Keratinocyte (primary cell): ENCODE results near the gene ACP2. TPM values are rescaled to one million over a fixed set of nuclear protein-coding genes. Genes with fewer than 3 reads are reported as not detected.

Source experiments
- DNase-seq: peaks from one replicate; pipeline ENCODE4 v3.0.0-alpha.2; 2011; ENCODE audit warnings: low read depth, missing footprints, low spot score
- FAIRE-seq: peaks from 2 replicates; lab custom pipeline; 2011; peaks lifted over from hg19 to GRCh38; lab: Jason Lieb, UNC
- H2AFZ ChIP-seq: 2 replicates; pipeline ENCODE4 v1.6.0; 2012; ENCODE audit warnings: low read length, control low read depth, inconsistent platforms; ENCODE audit not compliant: control insufficient read depth
- H3K27ac ChIP-seq: 2 replicates; pipeline ENCODE4 v1.5.1; 2011; ENCODE audit warnings: low read length; ENCODE audit not compliant: control insufficient read depth, insufficient read depth
- H3K27me3 ChIP-seq: 3 replicates; pipeline ENCODE4 v1.6.0; 2011; ENCODE audit warnings: low read length; ENCODE audit not compliant: control insufficient read depth, insufficient read depth; ENCODE audit errors: extremely low read depth
- H3K36me3 ChIP-seq, 2 experiments: 2 replicates in 1 of 2; 3 replicates in 1 of 2; pipeline ENCODE4 v1.5.1; 2011; ENCODE audit warnings: low read length in 2 of 2, mild to moderate bottlenecking in 1 of 2; ENCODE audit not compliant: control insufficient read depth in 2 of 2, insufficient read depth in 2 of 2; ENCODE audit errors: extremely low read depth in 1 of 2
- H3K4me1 ChIP-seq: 3 replicates; pipeline ENCODE4 v1.5.1; 2011; ENCODE audit warnings: low read length; ENCODE audit not compliant: control insufficient read depth, insufficient read depth; ENCODE audit errors: extremely low read depth
- H3K4me2 ChIP-seq: 3 replicates; pipeline ENCODE4 v1.6.0; 2011; ENCODE audit warnings: low read depth, low read length; ENCODE audit not compliant: control insufficient read depth, insufficient read depth; ENCODE audit errors: extremely low read depth
- H3K4me3 ChIP-seq, 3 experiments: fragments of 200-600 bp in 1 of 3; sonication (generic) in 1 of 3; 2 replicates in 2 of 3; 3 replicates in 1 of 3; pipeline ENCODE4 v1.5.1; 2011 to 2016; ENCODE audit warnings: low read length in 3 of 3, mild to moderate bottlenecking in 3 of 3, control low read depth in 2 of 3, inconsistent platforms in 1 of 3, low read depth in 1 of 3, mixed read lengths in 1 of 3, mixed run types in 1 of 3, moderate library complexity in 1 of 3; ENCODE audit not compliant: control insufficient read depth in 2 of 3, insufficient read depth in 2 of 3; ENCODE audit errors: extremely low read depth in 1 of 3
- H3K79me2 ChIP-seq: 2 replicates; pipeline ENCODE4 v1.6.0; 2012; ENCODE audit warnings: low read length; ENCODE audit not compliant: control insufficient read depth, insufficient read depth
- H3K9ac ChIP-seq: 3 replicates; pipeline ENCODE4 v1.6.0; 2011; ENCODE audit warnings: low read length; ENCODE audit not compliant: control insufficient read depth, insufficient read depth; ENCODE audit errors: extremely low read depth
- H3K9me1 ChIP-seq: 3 replicates; pipeline ENCODE4 v1.6.0; 2011; ENCODE audit warnings: low read length; ENCODE audit not compliant: control insufficient read depth, insufficient read depth; ENCODE audit errors: extremely low read depth
- H3K9me3 ChIP-seq: 2 replicates; pipeline ENCODE4 v1.5.1; 2012; ENCODE audit warnings: low read depth, low read length; ENCODE audit not compliant: control insufficient read depth
- H4K20me1 ChIP-seq: 3 replicates; pipeline ENCODE4 v1.6.0; 2011; ENCODE audit warnings: low read length; ENCODE audit not compliant: control insufficient read depth, insufficient read depth; ENCODE audit errors: extremely low read depth
- EZH2 ChIP-seq: IDR thresholded peaks from one replicate; pipeline ENCODE4 v1.6.1; 2012; ENCODE audit warnings: inconsistent platforms, mild to moderate bottlenecking, low read length, moderate library complexity
- dilution Hi-C: fragments of 300-500 bp; cut with MboI; formaldehyde crosslinking; loops from one replicate; pipeline ENCODE4 v1.7.0; 2020; ENCODE audit warnings: low sequenced_read_pairs; ENCODE audit not compliant: extremely low pct_ligation_motif_present
- polyA plus RNA-seq, 5 experiments: library from polyadenylated mRNA; depleted of rRNA in 3 of 5; stranded (reverse) in 3 of 5; stranded (forward) in 1 of 5; unstranded in 1 of 5; fragments of >200 nt; gene quantifications; 1 replicate in 1 of 5; 2 replicates in 3 of 5; 3 replicates in 1 of 5; pipeline versions ENCODE4 v1.2.1 to v1.2.3, GENCODE V29; 2011 to 2012; ENCODE audit warnings: missing spikeins in 2 of 5, low read depth in 1 of 5, low replicate concordance in 1 of 5
- TF ChIP-seq, protein P1 (sequence below), 3 experiments: IDR thresholded peaks in 1 of 3; conservative IDR thresholded peaks in 1 of 3; optimal IDR thresholded peaks in 1 of 3; 2 replicates in 2 of 3; 3 replicates in 1 of 3; pipeline versions ENCODE3 to v1.5.1; 2011; ENCODE audit warnings: low read length in 3 of 3, mild to moderate bottlenecking in 3 of 3, moderate library complexity in 2 of 3, control low read depth in 1 of 3, inconsistent platforms in 1 of 3; ENCODE audit not compliant: insufficient read depth in 2 of 3; ENCODE audit errors: extremely low read depth in 1 of 3

ACP2 gene
- polyA plus RNA-seq, 1 donor (not counting 4 experiments of a cell fraction or from before 2014, with no cell fraction given): 11.5 TPM

DNA sequence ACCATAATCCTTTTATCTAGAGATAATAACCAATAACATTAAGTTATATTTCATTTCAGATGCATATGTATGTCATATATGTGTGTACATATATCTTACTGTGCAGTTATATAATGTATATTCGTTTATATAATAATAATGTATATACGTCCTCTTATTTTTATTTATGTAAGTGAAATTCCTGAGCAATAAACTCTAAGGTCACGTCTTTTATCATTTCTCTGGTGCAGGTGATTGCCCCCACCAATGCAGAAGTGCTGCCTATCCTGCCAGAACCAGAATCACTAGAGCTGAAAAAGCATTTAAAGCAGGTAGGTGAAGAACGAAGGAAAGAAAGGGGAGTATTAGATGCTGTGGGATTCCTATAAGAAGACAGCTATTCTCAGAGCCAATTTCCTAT, 30.2 kb upstream of the ACP2 start:
- no peak overlapping the region for H3K27ac ChIP-seq
- DNase-seq: no peak
- no peak overlapping the region for H2AFZ ChIP-seq
- H4K20me1 ChIP-seq: no peaks in the 10 kb centered on the region
- no peak overlapping the region for H3K4me2 ChIP-seq
- no peaks in the 10 kb centered on the region for H3K9me1 ChIP-seq
- no peak overlapping the region for H3K9ac ChIP-seq
- no peaks in the 10 kb centered on the region for H3K9me3 ChIP-seq
- no peaks in the 10 kb centered on the region for H3K4me1 ChIP-seq
- no peak overlapping the region for H3K4me3 ChIP-seq
- H3K27me3 ChIP-seq: no peaks in the 10 kb centered on the region
- peaks cover 6% of the 10 kb centered on the region for H3K79me2 ChIP-seq
- FAIRE-seq: no peak
- dilution Hi-C loops: no loop called here
- peaks cover 14 to 33% of the 10 kb centered on the region in 2 experiments for H3K36me3 ChIP-seq
- no peak for TF ChIP-seq EZH2
- TF ChIP-seq, protein P1, sequence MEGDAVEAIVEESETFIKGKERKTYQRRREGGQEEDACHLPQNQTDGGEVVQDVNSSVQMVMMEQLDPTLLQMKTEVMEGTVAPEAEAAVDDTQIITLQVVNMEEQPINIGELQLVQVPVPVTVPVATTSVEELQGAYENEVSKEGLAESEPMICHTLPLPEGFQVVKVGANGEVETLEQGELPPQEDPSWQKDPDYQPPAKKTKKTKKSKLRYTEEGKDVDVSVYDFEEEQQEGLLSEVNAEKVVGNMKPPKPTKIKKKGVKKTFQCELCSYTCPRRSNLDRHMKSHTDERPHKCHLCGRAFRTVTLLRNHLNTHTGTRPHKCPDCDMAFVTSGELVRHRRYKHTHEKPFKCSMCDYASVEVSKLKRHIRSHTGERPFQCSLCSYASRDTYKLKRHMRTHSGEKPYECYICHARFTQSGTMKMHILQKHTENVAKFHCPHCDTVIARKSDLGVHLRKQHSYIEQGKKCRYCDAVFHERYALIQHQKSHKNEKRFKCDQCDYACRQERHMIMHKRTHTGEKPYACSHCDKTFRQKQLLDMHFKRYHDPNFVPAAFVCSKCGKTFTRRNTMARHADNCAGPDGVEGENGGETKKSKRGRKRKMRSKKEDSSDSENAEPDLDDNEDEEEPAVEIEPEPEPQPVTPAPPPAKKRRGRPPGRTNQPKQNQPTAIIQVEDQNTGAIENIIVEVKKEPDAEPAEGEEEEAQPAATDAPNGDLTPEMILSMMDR (optimal IDR thresholded peaks at IDR 0.05 in 1 of 3, IDR thresholded peaks at IDR 0.05 in 1 of 3, conservative IDR thresholded peaks at IDR 0.05 in 1 of 3; ENCODE audit: extremely low read depth in 1 of 3, insufficient read depth in 2 of 3, low read length in 3 of 3): no peak

DNA sequence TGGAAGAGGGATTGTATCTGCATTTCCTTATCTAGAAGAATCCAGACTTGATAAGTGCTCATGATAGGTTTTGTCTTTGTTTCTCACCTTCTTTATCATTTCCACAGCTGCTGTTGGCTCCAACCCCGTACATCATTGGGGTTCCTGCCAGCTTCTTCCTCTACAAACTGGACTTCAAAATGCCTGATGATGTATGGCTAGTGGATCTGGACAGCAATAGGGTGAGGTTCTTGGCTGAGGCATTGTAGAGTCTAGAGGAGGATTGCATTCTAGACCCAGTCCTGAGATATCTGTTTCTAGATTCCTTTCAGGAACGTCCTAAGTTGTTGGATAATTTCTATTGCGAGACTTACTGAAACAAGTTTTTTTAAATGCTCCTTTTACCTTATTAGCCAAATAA, 29.4 kb upstream of the ACP2 start:
- H3K79me2 ChIP-seq: peaks cover 8% of the 10 kb centered on the region
- no peaks in the 10 kb centered on the region for H4K20me1 ChIP-seq
- H3K36me3 ChIP-seq: peaks cover 14 to 33% of the 10 kb centered on the region in 2 experiments
- no peaks in the 10 kb centered on the region for H3K4me1 ChIP-seq
- FAIRE-seq (no peak), DNase-seq (no peak)
- no peak overlapping the region for H3K4me2 ChIP-seq
- no peaks in the 10 kb centered on the region for H3K27me3 ChIP-seq
- no peaks in the 10 kb centered on the region for H3K9me3 ChIP-seq
- no peak overlapping the region for H2AFZ ChIP-seq
- H3K4me3 ChIP-seq: no peak overlapping the region
- no peak overlapping the region for H3K27ac ChIP-seq
- TF ChIP-seq, protein P1 (optimal IDR thresholded peaks at IDR 0.05 in 1 of 3, IDR thresholded peaks at IDR 0.05 in 1 of 3, conservative IDR thresholded peaks at IDR 0.05 in 1 of 3; ENCODE audit: extremely low read depth in 1 of 3, insufficient read depth in 2 of 3, low read length in 3 of 3): no peak
- TF ChIP-seq EZH2: no peak
- no peak overlapping the region for H3K9ac ChIP-seq
- dilution Hi-C loops: no loop called here
- no peaks in the 10 kb centered on the region for H3K9me1 ChIP-seq
